Esophagus muscularis mucosa (tissue), 4 donors: ENCODE measurements around the gene SLC12A7. TPM values are rescaled to one million over a fixed set of nuclear protein-coding genes. Genes with fewer than 3 reads are reported as not detected.

Source experiments
- DNase-seq: peaks from one replicate; pipeline ENCODE4 v3.0.0-alpha.2; 2017; ENCODE audit errors: extremely low spot score
- H3K27ac ChIP-seq, 4 donors: fragments of 200-600 bp; sonication (generic); replicated peaks in 1 of 4; 1 replicate in 3 of 4; 2 replicates in 1 of 4; pipeline ENCODE4 v1.5.1; 2016 to 2019; ENCODE audit warnings: mild to moderate bottlenecking in 1 of 4
- H3K27me3 ChIP-seq, 4 donors: fragments of 200-600 bp; sonication (generic); one replicate each; pipeline versions ENCODE4 v1.5.1 to v1.6.0; 2016 to 2019
- H3K36me3 ChIP-seq, 4 donors: fragments of 200-600 bp; sonication (generic); one replicate each; pipeline ENCODE4 v1.5.1; 2016 to 2019
- H3K4me1 ChIP-seq, 4 donors: fragments of 200-600 bp; sonication (generic); one replicate each; pipeline ENCODE4 v1.5.1; 2016 to 2019
- H3K4me3 ChIP-seq, 4 donors: fragments of 200-600 bp; sonication (generic); 1 replicate in 2 of 4; 2 replicates in 2 of 4; pipeline ENCODE4 v1.5.1; 2016 to 2019; ENCODE audit warnings: mild to moderate bottlenecking in 4 of 4, moderate library complexity in 1 of 4
- H3K9me3 ChIP-seq, 4 donors: fragments of 200-600 bp; sonication (generic); 1 replicate in 3 of 4; 2 replicates in 1 of 4; pipeline ENCODE4 v1.5.1; 2016 to 2019
- CTCF ChIP-seq, 3 experiments: fragments of 200-600 bp in 2 of 3; fragments of 450-650 bp in 1 of 3; sonication (generic) in 2 of 3; IDR thresholded peaks; one replicate each; pipeline ENCODE4 v1.5.1; 2017 to 2019; ENCODE audit warnings: antibody characterized with exemption in 3 of 3, mild to moderate bottlenecking in 2 of 3, moderate library complexity in 1 of 3
- EP300 ChIP-seq: sonication (generic); formaldehyde crosslinking; IDR thresholded peaks from one replicate; pipeline ENCODE4 v1.6.1; 2017; ENCODE audit warnings: antibody characterized with exemption
- POLR2A ChIP-seq: fragments of 450-650 bp; IDR thresholded peaks from one replicate; pipeline ENCODE4 v1.6.1; 2017; ENCODE audit warnings: antibody characterized with exemption, moderate library complexity, mild to moderate bottlenecking, low read depth
- POLR2AphosphoS5 ChIP-seq, 2 donors: sonication (generic); formaldehyde crosslinking; IDR thresholded peaks; one replicate each; pipeline ENCODE4 v1.6.1; 2017; ENCODE audit warnings: antibody characterized with exemption in 2 of 2
- WGBS: methylation state at CpG from one replicate; pipeline ENCODE4 v1.1.5; 2018; 5-methylcytosine and 5-hydroxymethylcytosine counted together
- intact Hi-C: fragments of 100-400 bp; cut with DNase I; formaldehyde crosslinking; loops from one replicate; pipeline ENCODE4 v1.15.1; 2023
- total RNA-seq, 4 donors: library from RNA; depleted of rRNA; stranded (reverse); fragments of >200 nt; gene quantifications; one replicate each; pipeline versions ENCODE4 v1.1.0 to v1.2.1, GENCODE V29; 2016

Gene SLC12A7
- total RNA-seq, 4 donors from 2014 or later: 21.6 to 35.8 (median 25.4) TPM

GRCh38 chr5:1011226-1011631 lies 100.6 kb downstream of the SLC12A7 start:
- TF ChIP-seq POLR2A (no peak), CTCF (IDR thresholded peaks at IDR 0.05) (peak in 1 of 3 experiments; percentile 19)
- DNase-seq: no peak
- H3K4me1 ChIP-seq: peaks cover 14 to 33% (median 29%) of the 10 kb centered on the region in 4 donors
- H3K36me3 ChIP-seq: no peaks in the 10 kb centered on the region
- WGBS: 76% methylated on average over 11 of the region's 11 CpGs
- H3K27me3 ChIP-seq: peaks cover 0 to 75% (median 18%) of the 10 kb centered on the region in 4 donors
- no peak overlapping the region for H3K4me3 ChIP-seq
- intact Hi-C loops: no loop called here
- no peak overlapping the region for H3K27ac ChIP-seq
- H3K9me3 ChIP-seq: no peaks in the 10 kb centered on the region

DNA sequence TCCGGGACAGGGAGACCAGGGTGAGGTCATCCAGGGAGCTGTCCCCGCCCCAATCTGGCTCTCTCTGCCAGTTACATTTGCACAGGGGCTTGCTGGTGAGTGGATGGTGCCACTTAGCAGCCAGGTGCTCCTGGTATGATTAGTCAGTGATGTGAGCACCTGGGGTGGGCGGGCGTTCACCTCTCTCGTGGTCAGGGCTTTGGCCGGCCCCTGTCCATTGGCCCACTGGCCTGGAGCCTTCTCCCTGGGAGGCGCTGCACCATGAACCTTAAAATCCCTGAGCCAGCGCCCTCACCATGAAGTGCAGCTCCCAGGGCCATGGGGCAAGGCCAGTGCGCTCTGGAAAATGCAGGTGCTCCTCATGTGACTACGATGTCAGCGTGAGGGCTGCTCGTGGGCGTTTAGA lies 101.2 kb downstream of the SLC12A7 start:
- Histone ChIP-seq H3K9me3 (no peaks in the 10 kb centered on the region), H3K27me3 (peaks cover 0 to 78% (median 21%) of the 10 kb centered on the region in 4 donors), H3K4me1 (peaks cover 15 to 37% (median 31%) of the 10 kb centered on the region in 4 donors), H3K4me3 (no peak overlapping the region), H3K27ac (no peak overlapping the region), H3K36me3 (no peaks in the 10 kb centered on the region)
- no peak for DNase-seq
- TF ChIP-seq POLR2AphosphoS5 (IDR thresholded peaks at IDR 0.05) (no peak), POLR2A (no peak), EP300 (no peak), CTCF (IDR thresholded peaks at IDR 0.05) (no peak)
- intact Hi-C loops: no loop called here
- 86% methylated on average over 11 of the region's 13 CpGs for WGBS

GRCh38 chr5:1010181-1010510 lies 101.7 kb downstream of the SLC12A7 start:
- H3K27me3 ChIP-seq: peaks cover 0 to 81% (median 23%) of the 10 kb centered on the region in 4 donors
- no peak overlapping the region for H3K27ac ChIP-seq
- intact Hi-C loops: no loop called here
- no peaks in the 10 kb centered on the region for H3K36me3 ChIP-seq
- no peaks in the 10 kb centered on the region for H3K9me3 ChIP-seq
- no peak for TF ChIP-seq POLR2A
- TF ChIP-seq POLR2AphosphoS5 (IDR thresholded peaks at IDR 0.05): no peak
- TF ChIP-seq CTCF (IDR thresholded peaks at IDR 0.05): no peak
- TF ChIP-seq EP300: no peak
- H3K4me1 ChIP-seq: peaks cover 20 to 42% (median 36%) of the 10 kb centered on the region in 4 donors
- DNase-seq: no peak
- WGBS: 61% methylated on average over 3 of the region's 4 CpGs
- peak overlapping the region in 3 of 4 donors; percentile 63 to 77 (median 66) for H3K4me3 ChIP-seq

DNA sequence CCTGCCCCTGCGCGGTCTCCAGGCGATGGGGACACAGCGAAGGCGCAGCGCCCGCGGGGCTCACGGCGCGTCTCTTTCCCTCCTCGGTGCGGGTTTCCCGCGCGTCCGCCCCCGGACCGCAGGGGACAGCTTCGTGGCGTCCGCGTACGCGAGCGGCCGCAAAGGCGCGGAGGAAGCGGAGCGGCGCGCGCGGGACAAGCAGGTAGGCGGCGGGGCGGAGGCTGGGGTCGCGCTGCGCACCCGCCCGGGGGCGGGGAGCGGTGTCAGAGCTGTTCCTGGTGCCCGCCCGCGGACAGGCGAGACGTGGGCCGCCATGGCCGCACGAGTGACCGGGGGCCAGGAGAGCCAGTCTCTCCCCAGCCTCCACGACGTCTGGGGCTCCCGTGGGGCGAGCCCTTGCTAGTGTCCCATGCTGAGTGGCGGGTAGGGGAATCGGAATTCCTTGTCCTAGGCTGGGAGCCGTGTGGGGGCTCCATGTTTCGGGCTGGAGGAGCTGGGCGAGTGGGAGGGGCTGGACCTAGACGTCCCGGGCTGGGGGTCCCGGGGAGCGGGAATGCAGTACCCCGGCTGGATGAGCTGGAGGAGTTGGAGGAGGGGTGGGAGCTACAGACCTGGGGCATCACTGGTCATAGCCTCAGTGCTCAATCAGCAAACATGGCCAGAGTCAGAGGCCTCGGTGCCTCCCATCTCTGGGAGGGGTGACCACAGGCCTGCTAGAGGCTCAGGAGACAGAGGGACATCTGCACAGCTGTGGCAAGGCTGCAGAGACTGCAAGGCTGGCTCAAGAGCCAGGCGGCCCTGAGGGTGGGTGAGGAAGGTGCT lies 102.3 kb downstream of the SLC12A7 start:
- H3K9me3 ChIP-seq: no peaks in the 10 kb centered on the region
- intact Hi-C loops: loop anchor here (5.0 to 10.0 kb wide), 2 partner anchors 87 to 105 kb away; partner anchors contain the start of gene SLC12A7
- H3K36me3 ChIP-seq: no peaks in the 10 kb centered on the region
- H3K4me3 ChIP-seq: peak overlapping the region; percentile 63 to 77 (median 65)
- no peak overlapping the region for H3K27ac ChIP-seq
- H3K4me1 ChIP-seq: peaks cover 21 to 48% (median 42%) of the 10 kb centered on the region in 4 donors
- 36% methylated on average over 13 of the region's 70 CpGs for WGBS
- DNase-seq: no peak
- peaks cover 0 to 83% (median 23%) of the 10 kb centered on the region in 4 donors for H3K27me3 ChIP-seq
- TF ChIP-seq POLR2AphosphoS5 (IDR thresholded peaks at IDR 0.05) (no peak), EP300 (no peak), CTCF (IDR thresholded peaks at IDR 0.05) (no peak), POLR2A (no peak)
